ENCODE data around the gene CADPS2.

The CADPS2 gene

GRCh38 chr7:122803323-122803722 lies 82.9 kb downstream of the CADPS2 start:
- no peak for DNase-seq (ENCODE audit: low spot score)
- in situ Hi-C loops (cut with MboI; ENCODE audit: low sequenced_read_pairs, unreplicated experiment) = no loop called here
- TF ChIP-seq CTCF (IDR thresholded peaks at IDR 0.05; ENCODE audit: borderline replicate concordance, control extremely low read depth, extremely low read depth, insufficient read depth, missing control alignments) = no peak

- in situ Hi-C loops (cut with MboI; ENCODE audit: low sequenced_read_pairs, unreplicated experiment) = no loop called here
- TF ChIP-seq CTCF (IDR thresholded peaks at IDR 0.05; ENCODE audit: borderline replicate concordance, control extremely low read depth, extremely low read depth, insufficient read depth, missing control alignments) = no peak
- DNase-seq (ENCODE audit: low spot score) = no peak
Observed at GRCh38 chr7:122802301-122802751, 83.9 kb downstream of the CADPS2 start.

DNA sequence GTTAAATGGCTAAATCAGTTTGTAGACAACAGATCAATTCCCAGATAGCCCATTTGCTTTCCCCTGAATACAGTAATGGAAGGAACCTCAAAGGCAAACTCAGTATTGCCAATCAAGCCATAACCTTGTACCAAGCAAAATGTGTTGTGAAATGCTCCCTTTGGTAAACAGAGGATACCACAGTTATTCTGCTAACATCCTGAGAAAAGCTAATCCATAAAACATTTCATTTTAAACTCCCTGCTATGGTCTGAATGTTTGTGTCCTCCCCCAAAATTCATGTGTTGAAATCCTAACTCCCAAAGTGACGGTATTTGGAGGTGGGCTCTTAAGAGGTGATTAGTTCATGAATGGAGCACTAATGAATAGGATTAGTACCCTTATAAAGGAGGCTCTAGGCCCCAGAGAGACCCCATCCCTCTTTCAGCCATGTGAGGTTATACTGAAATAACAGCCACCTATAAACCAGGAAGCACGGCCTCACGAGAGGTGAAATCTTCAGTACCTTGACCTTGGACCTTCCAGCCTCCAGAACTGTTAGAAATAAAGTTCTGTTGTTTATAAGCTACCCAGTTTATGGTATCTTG lies 94.2 kb downstream of the CADPS2 start:
- no peak for DNase-seq (ENCODE audit: low spot score)
- in situ Hi-C loops (cut with MboI; ENCODE audit: low sequenced_read_pairs, unreplicated experiment) = no loop called here
- no peak for TF ChIP-seq CTCF (IDR thresholded peaks at IDR 0.05; ENCODE audit: borderline replicate concordance, control extremely low read depth, extremely low read depth, insufficient read depth, missing control alignments)

DNA sequence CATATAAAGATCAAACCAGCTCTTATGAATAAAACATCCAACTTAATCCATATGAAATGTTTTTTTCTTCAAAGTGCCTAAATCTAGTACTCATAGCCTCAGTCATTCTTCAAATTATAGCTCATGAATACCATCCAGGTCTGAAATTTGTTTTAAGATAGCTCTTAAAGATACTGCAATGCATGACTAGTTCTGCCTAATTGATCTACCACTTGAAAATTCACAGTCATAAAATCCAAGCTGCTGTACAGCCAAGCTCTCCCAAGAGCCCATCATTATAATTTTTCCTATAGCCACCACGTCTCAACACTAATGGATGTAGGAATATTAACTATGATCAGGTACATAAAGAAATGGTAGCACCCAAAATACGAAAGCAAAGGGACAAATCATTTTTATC lies 95.7 kb downstream of the CADPS2 start:
- no peak for TF ChIP-seq CTCF (IDR thresholded peaks at IDR 0.05; ENCODE audit: borderline replicate concordance, control extremely low read depth, extremely low read depth, insufficient read depth, missing control alignments)
- in situ Hi-C loops (cut with MboI; ENCODE audit: low sequenced_read_pairs, unreplicated experiment) = no loop called here
- no peak for DNase-seq (ENCODE audit: low spot score)

DNA sequence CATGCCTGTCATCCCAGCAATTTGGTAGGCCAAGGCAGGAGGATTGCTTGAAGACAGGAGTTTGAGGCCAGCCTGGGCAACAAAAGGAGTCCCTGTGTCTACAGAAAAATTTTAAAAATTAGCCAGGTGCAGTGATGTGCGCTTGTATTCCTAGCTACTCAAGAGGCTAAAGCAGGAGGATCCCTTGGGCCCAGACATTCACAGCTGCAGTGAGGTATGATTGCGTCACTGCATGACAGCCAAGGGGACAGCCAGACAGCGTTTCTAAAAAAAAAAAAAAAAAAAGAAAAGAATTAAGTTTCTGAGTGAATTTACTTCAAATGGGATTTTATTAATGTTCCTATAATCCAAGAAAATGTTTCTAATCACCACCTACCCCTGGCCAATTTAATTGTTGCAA lies 96.1 kb downstream of the CADPS2 start:
- DNase-seq (ENCODE audit: low spot score) = no peak
- in situ Hi-C loops (cut with MboI; ENCODE audit: low sequenced_read_pairs, unreplicated experiment) = no loop called here
- TF ChIP-seq CTCF (IDR thresholded peaks at IDR 0.05; ENCODE audit: borderline replicate concordance, control extremely low read depth, extremely low read depth, insufficient read depth, missing control alignments) = no peak

- no peak for TF ChIP-seq CTCF (IDR thresholded peaks at IDR 0.05; ENCODE audit: borderline replicate concordance, control extremely low read depth, extremely low read depth, insufficient read depth, missing control alignments)
- DNase-seq (ENCODE audit: low spot score) = no peak
- in situ Hi-C loops (cut with MboI; ENCODE audit: low sequenced_read_pairs, unreplicated experiment) = no loop called here
Observed at GRCh38 chr7:122789156-122789555, 97.1 kb downstream of the CADPS2 start.
